GM19193 (cell line): Measurements from ENCODE around the gene SIGLEC11.

ENCODE experiments used
- POLR2A ChIP-seq: IDR thresholded peaks from 4 replicates; pipeline ENCODE4 v1.6.1; 2011; ENCODE audit not compliant: insufficient read depth, insufficient read length; ENCODE audit errors: extremely low read depth

The SIGLEC11 gene

GRCh38 chr19:49968279-49968922 is 7.4 kb upstream of the SIGLEC11 start:
- no peak for TF ChIP-seq POLR2A

- no peak for TF ChIP-seq POLR2A
Observed at GRCh38 chr19:49957262-49957915, 3.6 kb downstream of the SIGLEC11 start.

- no peak for TF ChIP-seq POLR2A
Observed at GRCh38 chr19:49956115-49956495, 4.9 kb downstream of the SIGLEC11 start.

- no peak for TF ChIP-seq POLR2A
Observed at GRCh38 chr19:49954933-49955332, 6.0 kb downstream of the SIGLEC11 start.

- no peak for TF ChIP-seq POLR2A
Observed at GRCh38 chr19:49954092-49954829, 6.7 kb downstream of the SIGLEC11 start.

GRCh38 chr19:49953416-49953815 is 7.6 kb downstream of the SIGLEC11 start:
- no peak for TF ChIP-seq POLR2A

- no peak for TF ChIP-seq POLR2A
Observed at GRCh38 chr19:49952906-49953305, 8.1 kb downstream of the SIGLEC11 start.

GRCh38 chr19:49952479-49952836 is 8.5 kb downstream of the SIGLEC11 start:
- TF ChIP-seq POLR2A: no peak

- TF ChIP-seq POLR2A: no peak
Observed at GRCh38 chr19:49951806-49952478, 9.0 kb downstream of the SIGLEC11 start.

- no peak for TF ChIP-seq POLR2A
Observed at GRCh38 chr19:49950956-49951526, 9.9 kb downstream of the SIGLEC11 start.

- no peak for TF ChIP-seq POLR2A
Observed at GRCh38 chr19:49950590-49950948, 10.4 kb downstream of the SIGLEC11 start.

GRCh38 chr19:49949742-49950589 is 11.0 kb downstream of the SIGLEC11 start:
- TF ChIP-seq POLR2A: no peak

- TF ChIP-seq POLR2A: no peak
Observed at GRCh38 chr19:49946415-49946814, 14.6 kb downstream of the SIGLEC11 start.

GRCh38 chr19:49940482-49940791 is 20.5 kb downstream of the SIGLEC11 start:
- TF ChIP-seq POLR2A: no peak
